Stimulated activated CD8-positive, alpha-beta memory T cell treated with anti-CD3 and anti-CD28 coated beads, Interleukin-2, amount 100 ng/mL, for 48 hours (primary cell): ENCODE measurements around the gene METRN.

Source experiments
- DNase-seq, 2 donors: peaks; one replicate each; pipeline ENCODE4 v3.0.0-alpha.2; 2020; ENCODE audit warnings: low read depth in 2 of 2

METRN gene

DNA sequence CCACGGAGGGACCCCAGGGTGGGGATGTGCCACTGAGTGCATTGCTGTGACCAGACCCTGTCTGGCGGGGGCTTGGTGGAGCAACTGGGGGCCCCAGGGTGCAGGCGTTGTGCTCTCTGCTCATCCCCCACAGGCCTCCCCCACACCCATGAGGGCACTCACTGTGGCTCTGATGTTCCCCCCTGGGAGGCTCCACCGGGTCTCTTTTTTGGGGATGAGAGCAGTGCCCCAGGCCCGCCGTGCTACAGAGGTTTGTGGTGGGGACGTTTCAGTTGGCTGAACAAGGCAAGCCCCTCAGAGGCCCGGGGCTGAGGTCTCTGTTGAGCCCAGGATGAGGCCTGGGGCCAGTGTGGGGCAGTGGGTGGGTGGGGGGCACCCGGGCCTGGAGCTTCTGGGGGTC, 8.8 kb downstream of the METRN start:
- no peak for DNase-seq

DNA sequence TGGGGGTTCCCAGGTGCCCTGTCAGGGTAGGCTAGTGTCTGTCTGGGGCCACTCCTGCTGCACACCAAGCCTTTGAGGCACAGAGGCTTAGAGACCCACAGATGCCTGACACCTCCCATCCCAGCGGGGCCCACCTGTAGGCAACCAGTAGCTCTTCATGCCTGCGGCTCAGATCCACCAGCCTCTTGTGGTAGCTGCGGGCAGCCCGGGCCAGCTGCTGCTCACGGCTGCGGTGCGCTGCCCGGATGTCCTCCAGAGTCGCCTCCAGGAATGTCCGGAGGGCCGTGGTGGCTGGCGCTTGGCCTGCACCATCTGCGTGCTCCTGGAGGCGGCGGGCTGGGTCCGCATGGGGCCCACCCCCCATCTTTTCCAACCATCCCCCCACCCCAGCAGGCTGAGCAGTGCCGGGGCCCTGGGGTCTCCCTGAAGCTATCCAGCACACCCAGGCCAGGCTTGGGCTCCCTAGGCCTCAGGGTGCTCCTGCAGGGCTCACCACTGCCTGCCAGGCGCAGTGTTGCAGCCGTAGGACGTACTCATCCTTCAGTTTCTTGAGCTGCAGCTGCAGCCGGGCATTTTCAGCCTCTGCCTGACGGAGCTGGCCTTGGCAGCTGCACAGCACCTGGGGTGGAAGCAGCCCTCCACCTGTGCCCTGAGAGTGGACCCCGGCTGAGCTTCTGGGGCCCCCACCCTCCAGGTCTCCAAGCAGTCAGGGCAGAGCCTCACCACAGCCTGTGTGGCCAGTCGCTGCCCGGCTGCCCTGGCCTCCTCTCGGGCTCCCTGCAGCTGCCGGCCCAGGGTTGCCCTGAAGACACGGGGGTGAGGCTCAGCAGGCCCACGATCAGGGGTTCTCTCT, 9.5 kb downstream of the METRN start:
- DNase-seq: no peak

DNA sequence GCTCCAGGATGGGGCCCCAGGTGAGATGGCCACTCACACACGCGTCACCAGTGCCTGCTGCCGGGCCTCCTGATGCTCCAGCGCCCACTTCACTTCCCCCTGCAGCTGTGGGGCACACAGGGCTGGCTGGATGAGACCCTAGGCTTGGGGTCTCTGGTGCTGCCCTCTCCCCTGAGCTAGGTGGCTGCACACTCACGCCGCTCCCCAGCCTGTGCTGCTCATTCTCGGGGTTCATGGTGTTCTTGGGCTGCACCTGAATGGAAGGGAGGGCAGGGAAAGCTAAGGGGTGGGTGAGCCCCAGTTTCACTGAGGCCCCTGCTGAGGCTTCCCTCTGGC, 10.1 kb downstream of the METRN start:
- no peak for DNase-seq

DNA sequence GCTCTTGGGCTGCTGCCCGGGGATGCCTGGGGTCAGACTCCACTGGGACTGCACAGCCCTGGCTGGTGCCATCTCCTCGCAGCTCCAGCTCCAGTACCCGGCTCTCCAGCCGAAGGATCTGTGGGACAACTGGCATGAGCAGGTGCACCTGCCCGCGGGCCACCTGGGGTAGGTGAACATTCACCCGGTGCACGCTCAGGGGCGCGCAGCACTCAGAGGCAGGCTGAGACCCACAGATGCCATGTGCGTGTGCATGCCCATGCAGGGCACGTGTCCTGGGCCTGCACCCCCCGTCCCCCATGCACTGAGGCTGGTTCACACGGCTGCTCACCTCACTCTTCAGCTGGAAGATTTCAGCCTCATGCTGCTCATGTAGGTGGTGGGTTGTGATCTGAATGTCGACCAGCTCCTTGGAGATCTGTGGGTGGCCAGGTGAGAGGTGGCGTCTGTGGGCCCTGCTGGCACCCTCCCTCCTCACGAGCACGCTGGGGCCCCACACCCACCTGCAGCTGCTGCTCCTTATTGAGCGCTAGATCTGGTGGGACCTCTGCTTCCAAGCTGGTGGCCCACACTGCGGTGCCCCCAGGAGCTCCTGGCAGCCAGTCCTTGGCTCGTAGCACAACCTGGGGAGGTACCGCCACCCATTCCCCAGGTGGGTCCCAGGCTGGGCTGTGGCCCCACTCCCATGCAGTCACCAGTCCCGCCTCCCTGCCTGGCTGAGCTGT, 10.7 kb downstream of the METRN start:
- DNase-seq: no peak

DNA sequence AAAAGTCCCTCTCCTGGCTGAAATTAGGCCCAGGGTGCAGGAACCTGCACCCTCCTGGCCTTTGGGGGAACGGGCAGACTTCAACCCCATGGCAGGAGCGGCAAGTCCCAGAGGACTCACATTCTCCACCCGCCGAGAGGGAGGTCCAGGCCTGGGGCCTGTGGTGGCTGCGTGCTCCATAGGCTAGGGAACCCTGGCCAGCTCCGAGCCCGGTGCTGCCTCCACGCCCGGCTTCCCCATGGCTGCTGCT, 11.2 kb downstream of the METRN start:
- DNase-seq: no peak

DNA sequence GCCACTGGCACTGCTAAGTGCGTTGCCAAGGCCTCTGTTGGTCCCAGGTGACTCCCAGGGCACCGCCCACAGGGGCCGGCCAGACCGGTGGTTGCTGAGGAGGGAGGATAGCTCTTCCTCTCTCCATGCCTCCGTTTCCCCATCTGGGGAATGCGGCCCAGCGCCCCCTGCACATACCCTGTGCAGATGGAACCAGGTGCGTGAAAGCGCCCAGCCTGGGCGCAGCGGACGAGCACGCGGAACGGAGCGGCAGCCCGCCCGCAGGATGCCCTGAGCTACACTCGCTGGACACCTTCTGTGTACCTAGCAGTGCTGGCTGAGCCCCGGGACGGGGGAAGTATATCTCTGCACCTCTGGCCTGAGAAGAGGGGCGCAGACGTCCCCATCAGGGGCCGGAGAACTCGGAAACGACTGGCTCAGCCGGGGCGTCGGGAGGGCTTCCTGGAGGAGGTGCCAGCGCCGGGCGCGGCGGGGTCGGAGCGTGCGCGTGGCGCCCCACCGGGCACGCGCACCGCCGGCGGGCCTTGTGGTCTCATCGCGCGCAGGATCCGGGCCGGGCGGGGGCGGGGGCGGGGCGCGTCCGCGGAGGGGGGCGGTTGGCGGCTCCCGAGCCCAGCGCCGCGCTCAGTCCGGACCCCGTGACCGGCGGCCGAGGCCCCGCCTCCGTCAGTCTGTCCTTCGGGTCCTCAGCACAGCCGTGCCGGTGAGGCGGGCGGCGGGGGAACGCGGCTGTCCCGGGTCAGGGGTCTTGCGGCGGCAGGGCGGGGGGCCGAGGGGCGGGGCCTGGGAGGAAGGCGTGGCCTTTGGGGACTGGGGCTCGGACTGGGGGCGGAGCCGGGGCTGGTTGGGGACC, 11.7 kb downstream of the METRN start, which contains the start of the genes CCDC78 and HAGHL:
Gene CCDC78, minus strand, starts transcription at position 6 of the 853 bp plus-strand sequence. CDS start 76 bp downstream, outside the sequence.
Gene HAGHL, plus strand, starts transcription at position 669 of the 853 bp plus-strand sequence. CDS start 404 bp downstream, outside the sequence.
- peak; percentile 55 to 61 for DNase-seq

DNA sequence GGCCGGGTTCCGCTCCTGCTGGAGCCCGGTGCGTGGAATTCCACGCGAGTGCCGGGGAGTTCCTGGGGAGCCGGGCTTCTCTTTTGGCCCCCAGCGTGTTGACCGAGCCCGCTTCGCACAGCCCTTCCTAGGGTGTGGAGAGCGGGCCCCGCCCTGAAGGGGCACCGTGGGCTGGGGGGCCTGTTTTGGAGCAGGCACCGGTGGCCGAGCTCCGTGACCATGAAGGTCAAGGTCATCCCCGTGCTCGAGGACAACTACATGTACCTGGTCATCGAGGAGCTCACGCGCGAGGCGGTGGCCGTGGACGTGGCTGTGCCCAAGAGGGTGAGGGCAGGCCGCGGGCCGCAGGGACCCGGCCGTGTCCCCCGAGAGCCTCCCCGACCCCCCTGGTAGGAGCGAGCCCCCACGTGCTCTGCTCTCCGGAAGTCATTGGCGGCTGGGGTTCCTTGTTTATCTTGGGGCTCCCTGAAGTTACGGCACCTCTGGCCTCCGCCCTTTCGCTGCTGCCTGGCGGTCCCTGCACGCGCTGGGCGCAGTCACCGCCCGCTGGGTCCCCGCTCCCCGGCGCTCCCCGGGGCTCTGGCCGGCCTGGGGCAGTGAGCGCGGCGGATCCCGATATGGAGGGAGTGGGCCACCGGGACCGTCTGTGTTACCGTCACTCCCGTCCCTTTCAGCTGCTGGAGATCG, 12.5 kb downstream of the METRN start:
- no peak for DNase-seq

DNA sequence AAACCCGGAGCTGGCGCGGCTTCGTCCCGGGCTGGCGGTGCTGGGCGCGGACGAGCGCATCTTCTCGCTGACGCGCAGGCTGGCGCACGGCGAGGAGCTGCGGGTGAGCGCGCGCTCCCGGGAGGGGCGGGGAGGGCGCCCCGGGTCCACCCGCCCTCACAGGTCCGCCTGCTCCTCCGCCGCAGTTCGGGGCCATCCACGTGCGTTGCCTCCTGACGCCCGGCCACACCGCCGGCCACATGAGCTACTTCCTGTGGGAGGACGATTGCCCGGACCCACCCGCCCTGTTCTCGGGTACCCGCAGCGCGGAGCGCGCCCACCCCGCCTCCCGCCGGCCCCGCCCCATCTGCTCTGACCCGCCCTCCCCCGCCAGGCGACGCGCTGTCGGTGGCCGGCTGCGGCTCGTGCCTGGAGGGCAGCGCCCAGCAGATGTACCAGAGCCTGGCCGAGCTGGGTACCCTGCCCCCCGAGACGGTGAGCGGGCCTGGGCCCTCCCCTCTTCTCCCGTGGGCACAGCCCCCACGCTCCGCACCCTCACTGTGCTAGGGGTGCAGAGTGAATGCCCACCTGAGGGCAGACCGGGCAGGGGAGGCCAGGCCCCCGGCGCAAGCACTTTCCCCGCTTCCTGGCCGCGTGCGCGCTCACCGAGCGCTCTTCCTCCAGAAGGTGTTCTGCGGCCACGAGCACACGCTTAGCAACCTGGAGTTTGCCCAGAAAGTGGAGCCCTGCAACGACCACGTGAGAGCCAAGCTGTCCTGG, 13.4 kb downstream of the METRN start:
- peak; percentile 64 to 66 for DNase-seq

DNA sequence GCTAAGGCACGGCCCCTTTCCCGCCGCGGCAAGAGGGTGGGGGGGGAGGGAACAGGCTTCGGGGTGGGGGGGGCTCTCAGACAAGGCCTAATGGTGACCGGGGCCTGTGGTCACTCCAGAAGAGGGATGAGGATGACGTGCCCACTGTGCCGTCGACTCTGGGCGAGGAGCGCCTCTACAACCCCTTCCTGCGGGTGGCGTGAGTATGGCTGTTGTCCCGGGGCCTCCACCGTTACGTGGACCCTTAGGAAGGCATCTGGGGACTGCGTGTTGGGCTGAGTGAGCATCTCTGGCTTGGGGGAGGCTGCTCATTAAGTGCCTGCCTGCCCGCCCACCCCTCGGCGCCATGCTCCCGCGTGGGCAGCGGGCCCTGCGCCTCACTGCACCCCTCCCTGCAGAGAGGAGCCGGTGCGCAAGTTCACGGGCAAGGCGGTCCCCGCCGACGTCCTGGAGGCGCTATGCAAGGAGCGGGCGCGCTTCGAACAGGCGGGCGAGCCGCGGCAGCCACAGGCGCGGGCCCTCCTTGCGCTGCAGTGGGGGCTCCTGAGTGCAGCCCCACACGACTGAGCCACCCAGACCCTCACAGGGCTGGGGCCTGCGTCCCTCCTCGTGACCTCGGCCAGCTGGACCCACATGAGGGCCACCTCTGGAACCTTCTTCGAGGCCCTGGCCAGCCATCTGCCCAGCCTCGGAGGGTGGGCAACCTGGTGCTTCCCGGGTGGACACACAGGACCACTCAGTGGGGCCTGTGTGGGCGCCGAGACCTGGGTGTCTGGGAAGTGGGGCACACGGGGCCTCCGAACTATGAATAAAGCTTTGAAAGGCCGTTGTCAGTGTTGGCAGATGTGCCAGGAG, 14.2 kb downstream of the METRN start:
- no peak for DNase-seq

DNA sequence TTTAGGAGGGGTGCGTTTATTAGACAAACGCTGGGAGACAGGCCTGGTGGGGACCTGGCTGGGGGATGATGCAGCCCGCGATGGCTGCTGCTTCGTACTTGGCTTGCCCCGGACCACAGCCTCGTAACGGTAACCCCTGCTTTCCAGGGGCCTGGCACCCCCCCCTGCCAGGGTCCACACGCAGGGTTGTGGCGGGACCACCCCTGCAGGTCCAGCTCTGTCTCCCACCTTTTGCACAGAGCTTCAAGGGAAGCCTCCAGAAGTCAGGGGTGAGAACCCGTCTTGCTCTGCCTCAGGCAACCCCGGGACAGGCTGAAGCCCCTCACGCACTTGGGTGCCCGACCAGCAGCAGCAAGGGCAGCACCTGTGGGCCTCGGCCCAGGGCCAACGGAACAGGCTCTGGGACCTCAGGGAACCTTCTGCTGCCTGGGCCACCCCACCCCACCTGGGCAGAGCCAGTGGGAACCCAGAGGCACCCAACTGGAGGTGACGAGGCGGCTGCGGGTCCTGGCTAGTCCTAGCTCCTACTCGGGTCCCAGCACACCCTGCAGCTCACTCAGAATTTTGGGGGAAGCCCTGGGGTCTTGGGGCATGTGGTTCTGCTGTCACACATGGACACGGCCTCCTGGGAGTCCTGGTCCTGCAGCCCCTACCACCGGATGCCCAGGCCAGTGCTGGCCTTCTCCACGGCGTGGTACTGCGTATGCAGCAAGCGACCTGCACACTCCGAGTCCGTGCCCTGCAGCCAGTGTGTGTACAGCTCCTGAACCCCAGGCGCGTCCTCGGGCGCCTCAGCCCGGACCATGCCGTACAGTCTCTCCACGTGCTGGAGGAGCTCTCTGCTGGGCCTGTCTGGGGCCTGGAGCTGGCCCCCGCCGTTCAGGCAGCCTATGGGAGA, 15.1 kb downstream of the METRN start:
- no peak for DNase-seq

DNA sequence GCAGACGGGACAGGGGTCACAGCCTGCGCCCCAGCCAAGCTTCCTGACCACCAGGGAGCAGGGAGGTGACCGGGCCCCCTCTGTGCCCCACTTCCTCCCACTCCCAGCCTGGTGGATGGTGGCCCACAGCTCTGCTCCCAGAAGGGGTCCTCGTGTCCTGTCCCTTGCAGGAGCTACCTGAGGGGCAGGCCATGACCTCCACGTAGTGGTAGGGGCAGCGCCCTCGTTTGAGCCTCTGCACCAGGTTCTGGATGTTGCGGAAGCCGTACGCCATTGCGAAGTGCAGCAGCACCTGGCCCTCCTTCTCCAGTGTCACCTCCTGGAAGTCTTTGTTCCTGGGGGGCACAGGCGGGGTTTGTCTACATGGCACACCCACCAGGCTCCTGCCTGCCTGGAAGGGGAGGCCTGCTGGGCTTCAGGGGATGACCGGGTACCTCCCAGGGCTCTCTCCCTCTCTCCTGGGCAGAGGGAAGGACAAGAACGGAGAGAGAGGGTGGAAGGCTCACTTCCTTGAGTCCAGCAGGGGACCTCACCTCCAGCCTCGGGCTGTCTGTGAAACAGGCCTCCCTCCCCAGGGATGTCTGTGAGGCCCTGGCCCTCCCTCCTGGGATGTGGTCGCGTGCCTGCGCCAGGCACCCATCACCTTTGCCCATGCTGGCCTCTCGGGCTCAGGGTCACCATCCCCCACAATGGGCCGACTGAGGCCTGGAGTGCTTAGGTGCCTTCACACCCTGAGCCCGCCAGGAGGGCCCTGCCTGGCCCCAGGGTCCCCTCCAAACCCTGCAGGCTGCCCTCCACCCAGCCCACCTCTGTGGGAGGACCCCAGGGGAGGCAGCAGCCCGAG, 16.0 kb downstream of the METRN start:
- no peak for DNase-seq

DNA sequence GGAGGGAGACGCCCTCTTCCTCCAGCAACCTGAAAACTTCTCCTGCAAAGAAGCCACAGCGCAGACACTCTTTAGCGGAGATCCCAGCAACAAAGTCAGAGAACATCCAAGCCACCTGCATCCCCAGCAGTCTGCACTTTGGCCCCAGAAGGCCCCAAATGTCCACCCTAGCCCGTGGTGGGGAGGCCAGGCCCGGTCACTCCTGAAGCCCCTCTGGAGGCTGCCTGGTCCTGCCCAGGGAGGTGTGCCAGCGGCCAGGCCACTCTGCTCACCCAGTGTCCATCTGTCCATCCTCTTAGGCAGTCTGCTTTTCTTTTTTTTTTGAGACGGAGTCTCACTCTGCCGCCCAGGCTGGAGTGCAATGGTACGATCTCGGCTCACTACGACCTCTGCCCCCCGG, 17.4 kb downstream of the METRN start:
- no peak for DNase-seq

DNA sequence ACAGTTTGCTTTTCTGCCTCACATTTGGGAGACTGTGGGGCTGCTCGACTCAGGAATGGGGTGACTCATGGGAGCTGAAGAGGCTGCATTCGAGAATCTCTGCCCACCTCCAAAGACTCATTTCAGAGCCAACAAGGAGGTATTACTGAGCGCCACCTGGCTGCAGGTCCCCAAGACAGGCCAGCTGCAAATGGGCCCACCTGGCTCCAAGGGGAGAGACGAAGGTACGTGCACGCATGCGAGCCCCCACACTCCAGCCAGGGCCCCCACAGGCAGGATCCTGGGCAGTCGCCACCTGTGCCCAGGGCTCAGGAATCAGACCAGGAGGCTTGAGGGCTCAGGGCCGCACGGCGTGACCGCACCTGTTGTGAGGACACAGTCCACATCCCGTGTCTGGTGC, 18.0 kb downstream of the METRN start:
- DNase-seq: no peak

DNA sequence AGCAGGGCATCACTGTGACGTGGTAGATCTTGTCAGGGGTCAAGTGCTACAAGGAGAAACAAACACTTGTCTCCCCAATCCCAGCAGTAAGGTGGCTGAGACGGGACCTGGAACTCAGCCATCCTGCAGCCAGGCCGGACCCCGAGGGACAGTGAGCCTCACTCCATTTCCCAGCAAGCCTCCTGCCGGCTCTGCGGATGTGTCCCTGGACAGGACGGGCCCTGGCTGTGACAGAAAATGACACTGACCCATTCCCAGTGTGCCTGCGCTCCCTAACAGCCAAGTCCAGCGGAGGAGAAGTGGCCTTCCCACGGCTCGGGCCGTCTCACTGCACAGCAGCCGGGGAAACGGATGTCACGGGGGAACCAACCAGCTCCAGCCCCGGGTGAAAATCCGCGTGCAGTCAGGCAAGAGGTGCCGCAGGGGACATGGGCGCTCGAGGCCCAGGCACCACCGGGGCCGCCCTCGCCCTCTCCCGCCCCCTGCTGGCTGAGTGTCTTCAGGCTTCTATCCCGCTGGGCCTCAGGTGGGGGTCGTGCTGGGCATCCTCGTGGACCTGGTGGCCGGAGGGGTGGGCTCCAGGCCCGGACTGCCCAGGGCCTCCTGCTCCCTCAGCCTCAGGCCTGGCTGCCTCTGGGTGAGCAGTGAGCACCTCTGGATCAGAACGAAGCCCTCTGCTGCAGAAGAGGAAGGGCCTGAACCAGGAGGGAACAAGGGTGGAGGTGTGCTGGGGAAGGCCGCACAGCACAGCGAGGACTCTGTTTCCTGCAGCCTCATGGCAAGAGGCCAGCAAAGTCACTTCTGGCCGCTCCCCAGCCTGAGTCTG, 18.7 kb downstream of the METRN start:
- no peak for DNase-seq

DNA sequence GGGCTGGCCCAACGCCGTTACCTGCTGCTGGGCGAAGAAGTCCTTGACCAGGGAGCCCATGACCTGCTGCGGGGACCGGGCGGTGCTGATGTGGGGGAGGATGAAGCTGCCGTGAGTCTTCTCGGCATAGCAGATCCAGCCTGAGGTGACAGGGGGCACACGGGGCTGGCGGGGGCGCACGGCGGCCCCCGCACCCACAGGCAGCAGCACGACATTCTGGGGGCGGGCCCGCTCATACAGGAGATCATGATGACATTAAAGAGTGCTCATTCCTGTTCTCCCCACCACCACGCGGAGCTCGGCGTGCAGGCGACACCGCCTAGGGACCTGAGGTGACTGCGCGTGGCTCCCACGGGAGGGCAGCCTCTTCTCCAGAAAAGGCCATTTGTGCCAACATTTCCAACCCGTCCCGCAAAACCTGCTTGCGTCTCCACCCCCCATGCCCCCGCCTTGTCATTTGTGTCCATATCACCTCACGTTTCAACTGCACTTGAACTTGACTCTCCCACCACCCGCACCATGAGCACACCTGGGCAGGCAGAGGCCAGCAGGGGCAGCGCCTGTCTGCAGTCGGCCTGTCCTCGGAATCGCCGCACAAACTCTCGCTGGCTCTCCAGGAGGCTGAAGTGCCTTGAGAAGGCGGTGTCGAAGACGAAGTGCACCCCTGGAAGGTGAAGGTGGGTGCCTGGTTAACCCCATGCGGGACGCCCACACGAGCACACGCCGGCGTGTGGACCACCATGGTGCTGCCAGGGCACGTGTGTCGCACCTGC, 19.5 kb downstream of the METRN start:
- DNase-seq: no peak
